ENCODE measurements around the gene MFRP.

The MFRP gene

GRCh38 chr11:119345685-119346084 is 820 bp downstream of the MFRP start (continued):
- no peak for TF ChIP-seq ZNF76 (tag by site-specific recombination; IDR thresholded peaks at IDR 0.05; ENCODE audit: borderline replicate concordance, low read depth)
- no peak for TF ChIP-seq ZNF585B (tag by site-specific recombination; IDR thresholded peaks at IDR 0.05)

GRCh38 chr11:119344291-119345010 is 2.1 kb downstream of the MFRP start:
- TF ChIP-seq GLI2 (tag by site-specific recombination; IDR thresholded peaks at IDR 0.05; ENCODE audit: borderline replicate concordance, low read depth) (no peak), ZNF626 (tag by site-specific recombination; IDR thresholded peaks at IDR 0.05) (no peak), ZNF266 (tag by site-specific recombination; IDR thresholded peaks at IDR 0.05; ENCODE audit: low read depth) (no peak), ZBTB1 (tag by site-specific recombination; IDR thresholded peaks at IDR 0.05) (no peak), ZBTB20 (tag by site-specific recombination; IDR thresholded peaks at IDR 0.05) (no peak), GFI1B (tag by site-specific recombination; IDR thresholded peaks at IDR 0.05) (no peak), ZNF837 (tag by site-specific recombination; IDR thresholded peaks at IDR 0.05) (no peak), ZNF2 (tag by site-specific recombination; IDR thresholded peaks at IDR 0.05) (no peak), ZNF280D (tag by site-specific recombination; IDR thresholded peaks at IDR 0.05) (no peak), SCRT1 (tag by site-specific recombination; IDR thresholded peaks at IDR 0.05; ENCODE audit: borderline replicate concordance) (no peak), KLF7 (tag by site-specific recombination; IDR thresholded peaks at IDR 0.05; ENCODE audit: borderline replicate concordance) (no peak), ZNF571 (tag by site-specific recombination; IDR thresholded peaks at IDR 0.05) (no peak), ZNF777 (tag by site-specific recombination; IDR thresholded peaks at IDR 0.05; ENCODE audit: borderline replicate concordance) (no peak)
- TF ChIP-seq, protein P1, sequence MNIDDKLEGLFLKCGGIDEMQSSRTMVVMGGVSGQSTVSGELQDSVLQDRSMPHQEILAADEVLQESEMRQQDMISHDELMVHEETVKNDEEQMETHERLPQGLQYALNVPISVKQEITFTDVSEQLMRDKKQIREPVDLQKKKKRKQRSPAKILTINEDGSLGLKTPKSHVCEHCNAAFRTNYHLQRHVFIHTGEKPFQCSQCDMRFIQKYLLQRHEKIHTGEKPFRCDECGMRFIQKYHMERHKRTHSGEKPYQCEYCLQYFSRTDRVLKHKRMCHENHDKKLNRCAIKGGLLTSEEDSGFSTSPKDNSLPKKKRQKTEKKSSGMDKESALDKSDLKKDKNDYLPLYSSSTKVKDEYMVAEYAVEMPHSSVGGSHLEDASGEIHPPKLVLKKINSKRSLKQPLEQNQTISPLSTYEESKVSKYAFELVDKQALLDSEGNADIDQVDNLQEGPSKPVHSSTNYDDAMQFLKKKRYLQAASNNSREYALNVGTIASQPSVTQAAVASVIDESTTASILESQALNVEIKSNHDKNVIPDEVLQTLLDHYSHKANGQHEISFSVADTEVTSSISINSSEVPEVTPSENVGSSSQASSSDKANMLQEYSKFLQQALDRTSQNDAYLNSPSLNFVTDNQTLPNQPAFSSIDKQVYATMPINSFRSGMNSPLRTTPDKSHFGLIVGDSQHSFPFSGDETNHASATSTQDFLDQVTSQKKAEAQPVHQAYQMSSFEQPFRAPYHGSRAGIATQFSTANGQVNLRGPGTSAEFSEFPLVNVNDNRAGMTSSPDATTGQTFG (tag by site-specific recombination; IDR thresholded peaks at IDR 0.05; ENCODE audit: borderline replicate concordance) = no peak
- no peaks in the 10 kb centered on the region for H3K36me3 ChIP-seq (ENCODE audit: control insufficient read depth in 2 of 2, insufficient read depth in 1 of 2, low read length in 2 of 2)
- H3K4me1 ChIP-seq (ENCODE audit: control insufficient read depth, insufficient read depth, low read length) = no peaks in the 10 kb centered on the region; the same call in 1 of the 2 replicates
- POLR2A ChIA-PET = no interaction called here
- no peaks in the 10 kb centered on the region for H3K9me3 ChIP-seq (ENCODE audit: control insufficient read depth, insufficient read depth, low read depth, low read length)
- no peak overlapping the region for H3K4me3 ChIP-seq (ENCODE audit: low read depth, low read length)
- CTCF ChIA-PET = interaction anchor here (0.8 to 2.3 kb wide), 4 partner anchors 29 to 130 kb away, joined by 3 to 7 read pairs (median 4); no protein-coding TSS in a partner anchor
- no peak overlapping the region for H3K27ac ChIP-seq (ENCODE audit: extremely low read depth, low read depth, low read length)

DNA sequence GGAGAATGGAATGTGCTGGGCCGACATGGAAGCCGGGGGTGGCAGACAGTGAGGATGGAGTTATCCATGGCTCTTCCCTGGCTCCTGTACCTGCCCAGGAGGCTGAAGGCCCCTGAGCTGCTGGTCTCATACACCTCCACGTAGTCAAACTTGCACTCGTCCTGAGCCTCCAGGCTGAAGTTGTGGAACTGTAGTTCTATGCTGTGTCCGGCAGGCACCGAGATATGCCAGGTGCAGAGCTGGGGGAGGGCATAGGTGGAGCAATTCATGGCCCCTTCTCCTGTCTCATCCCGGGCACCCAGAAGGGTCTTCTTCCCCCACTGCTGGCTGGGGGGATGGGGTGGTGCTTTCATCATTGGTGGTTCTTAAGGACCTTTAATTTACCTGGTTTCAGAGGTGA is 2.8 kb downstream of the MFRP start:
- no peak for TF ChIP-seq ZIC2 (tag by site-specific recombination; IDR thresholded peaks at IDR 0.05)
- no peak for TF ChIP-seq ZNF785 (tag by site-specific recombination; IDR thresholded peaks at IDR 0.05)
- no peaks in the 10 kb centered on the region; the same call in 1 of the 2 replicates for H3K4me1 ChIP-seq (ENCODE audit: control insufficient read depth, insufficient read depth, low read length)
- ChIA-PET CTCF (interaction anchor here (0.6 to 2.3 kb wide), 6 partner anchors 22 to 131 kb away, joined by 3 to 8 read pairs (median 4); no protein-coding TSS in a partner anchor), POLR2A (no interaction called here)
- H3K27ac ChIP-seq (ENCODE audit: extremely low read depth, low read depth, low read length) = no peak overlapping the region
- no peaks in the 10 kb centered on the region for H3K36me3 ChIP-seq (ENCODE audit: control insufficient read depth in 2 of 2, insufficient read depth in 1 of 2, low read length in 2 of 2)
- H3K9me3 ChIP-seq (ENCODE audit: control insufficient read depth, insufficient read depth, low read depth, low read length) = no peaks in the 10 kb centered on the region
- no peak overlapping the region for H3K4me3 ChIP-seq (ENCODE audit: low read depth, low read length)

All from HEK293 (cell line).